ENCODE data around the gene ERAP2.

Gene ERAP2

DNA sequence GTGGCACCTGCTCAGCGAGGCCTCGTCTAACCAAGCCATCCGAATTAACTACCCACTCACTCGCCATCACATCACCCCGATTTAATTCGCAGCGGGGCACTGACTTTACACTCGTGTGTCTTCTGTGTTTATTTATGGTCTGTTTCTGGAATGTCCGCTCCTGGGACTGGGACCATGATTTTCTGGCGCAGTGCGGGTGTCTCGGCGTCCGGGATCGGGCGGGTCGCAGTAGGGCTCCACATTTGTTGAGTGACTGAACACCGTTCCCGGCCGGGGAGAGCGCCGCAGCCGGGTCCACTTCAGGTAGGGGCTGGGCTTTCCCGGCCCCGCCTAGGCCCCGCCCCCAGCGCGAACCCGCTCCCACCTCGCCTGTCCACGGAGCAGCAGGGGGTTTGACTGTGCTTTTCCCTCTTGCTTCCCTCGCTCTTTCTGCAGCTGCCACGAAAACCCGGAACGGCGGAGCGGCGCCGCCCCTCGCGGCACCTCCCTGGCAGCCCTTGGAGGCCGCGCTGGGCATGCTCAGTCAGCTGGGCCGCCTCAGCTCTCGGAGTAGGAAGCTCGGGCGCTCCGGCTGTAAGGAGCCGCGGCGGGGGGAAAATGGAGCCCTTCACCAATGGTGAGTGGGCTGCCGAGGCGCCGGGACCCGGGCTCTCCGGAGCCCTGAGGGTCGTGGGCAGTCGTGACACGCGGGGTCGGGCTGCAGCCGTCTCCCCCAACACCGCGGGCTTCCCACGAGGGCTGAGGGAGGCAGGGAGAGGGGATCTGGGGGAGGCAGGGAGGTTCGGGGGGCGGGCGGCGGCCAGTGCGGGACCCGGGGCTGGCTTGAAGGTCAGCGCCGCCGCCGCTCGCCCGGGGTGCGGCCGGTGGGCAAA lies 59.5 kb downstream of the ERAP2 start, which contains the start of gene LNPEP:
TSS of gene LNPEP (plus strand) at position 522 of the 872 bp plus-strand sequence. CDS start at position 598, 76 bp downstream.
- DNase-seq = peak; percentile 96

DNA sequence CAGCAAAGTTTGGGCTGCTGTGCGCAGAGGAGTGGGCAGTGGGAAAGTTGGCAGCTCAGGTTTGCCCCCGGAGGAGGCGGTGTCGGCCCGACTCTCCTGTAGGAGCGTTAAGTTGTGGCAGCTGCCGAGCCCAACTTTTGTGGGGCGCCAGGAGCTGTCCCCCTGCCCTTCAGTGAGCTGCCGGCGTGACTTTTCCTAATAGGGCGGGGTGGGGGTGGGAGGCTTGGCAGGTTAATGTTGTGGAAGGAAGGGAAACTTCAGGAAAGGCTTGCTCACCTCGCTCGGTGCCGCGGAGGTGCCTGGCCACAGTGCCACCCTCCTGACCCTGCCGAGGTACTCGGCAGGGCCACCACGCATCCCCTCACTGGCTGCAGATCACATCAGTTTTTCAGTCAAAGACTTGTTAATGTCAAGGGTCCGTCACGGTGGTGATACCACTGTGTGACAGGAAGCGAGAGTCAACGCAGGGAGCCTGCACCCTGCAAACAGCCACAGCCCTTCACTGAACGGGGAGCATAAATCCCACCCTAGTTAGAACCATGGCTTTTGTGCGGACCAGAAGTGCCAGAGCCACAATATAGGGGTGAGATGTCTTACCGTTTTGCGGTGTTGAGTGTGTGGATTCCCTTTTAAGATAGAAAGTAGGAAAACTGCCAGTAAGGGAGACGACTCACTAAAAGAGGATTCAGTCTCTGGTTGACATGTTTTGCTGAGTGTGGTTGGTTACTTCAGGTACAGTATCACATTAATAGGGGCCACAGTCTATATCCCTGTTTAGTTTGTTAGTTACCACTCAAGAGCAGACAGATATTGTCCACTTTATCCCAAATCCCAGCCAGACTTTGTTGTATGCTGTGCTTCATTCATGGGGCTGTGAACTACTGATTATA lies 60.4 kb downstream of the ERAP2 start:
- peak; percentile 48 for DNase-seq

DNA sequence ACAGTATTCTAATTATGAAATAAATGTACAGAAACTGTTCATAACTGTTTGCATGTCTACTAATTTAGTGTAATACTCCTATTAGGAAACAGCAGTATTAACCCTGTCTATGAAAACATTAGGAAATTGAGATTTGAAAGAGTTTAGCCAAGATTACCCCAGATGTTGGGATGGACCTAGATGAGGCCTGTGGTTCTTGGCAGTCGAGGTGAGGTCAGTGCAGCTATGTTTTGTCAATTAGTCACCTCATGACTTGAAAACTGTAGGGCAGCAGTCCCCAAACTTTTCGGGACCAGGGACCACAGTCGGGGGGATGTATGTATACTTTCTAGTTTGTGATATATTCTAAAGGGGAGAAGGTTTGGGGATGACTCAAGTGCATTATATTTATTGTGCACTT lies 64.3 kb downstream of the ERAP2 start:
- DNase-seq = no peak

DNA sequence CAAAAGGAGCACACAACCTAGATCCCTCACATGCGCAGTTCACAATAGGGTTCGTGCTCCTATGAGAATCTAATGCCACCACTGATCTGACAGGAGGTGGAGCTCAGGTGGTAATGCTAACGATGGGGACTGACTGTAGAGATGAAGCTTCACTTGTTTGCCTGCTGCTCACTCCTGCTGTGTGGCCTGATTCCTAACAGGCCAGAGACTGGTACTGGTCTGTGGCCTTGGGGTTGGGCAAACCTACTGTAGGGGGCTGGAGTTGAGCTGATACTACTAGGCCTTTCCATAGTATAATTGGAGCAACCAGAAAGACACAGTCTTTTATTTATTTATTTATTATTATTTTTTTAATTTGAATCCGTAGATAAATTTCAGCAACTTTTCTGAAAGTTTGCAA lies 64.8 kb downstream of the ERAP2 start:
- DNase-seq = no peak

DNA sequence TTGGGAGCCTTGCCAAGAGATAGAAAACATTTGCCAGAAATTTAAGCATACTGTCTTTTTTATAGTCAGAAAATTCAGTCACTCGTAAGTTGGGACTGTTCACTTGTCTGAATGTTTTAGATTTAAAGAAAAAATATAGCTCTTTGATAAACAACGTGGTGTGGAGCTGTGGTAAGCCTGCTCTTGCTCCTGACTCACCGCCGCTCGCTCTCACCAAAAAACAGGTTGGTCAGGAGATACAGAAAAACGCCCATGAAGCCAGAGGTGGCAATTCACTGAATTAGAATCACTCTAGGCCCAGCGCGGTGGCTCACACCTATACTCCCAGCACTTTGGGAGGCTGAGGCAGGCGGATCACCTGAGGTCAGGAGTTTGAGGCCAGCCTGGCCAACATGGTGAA lies 65.8 kb downstream of the ERAP2 start:
- DNase-seq = no peak

DNA sequence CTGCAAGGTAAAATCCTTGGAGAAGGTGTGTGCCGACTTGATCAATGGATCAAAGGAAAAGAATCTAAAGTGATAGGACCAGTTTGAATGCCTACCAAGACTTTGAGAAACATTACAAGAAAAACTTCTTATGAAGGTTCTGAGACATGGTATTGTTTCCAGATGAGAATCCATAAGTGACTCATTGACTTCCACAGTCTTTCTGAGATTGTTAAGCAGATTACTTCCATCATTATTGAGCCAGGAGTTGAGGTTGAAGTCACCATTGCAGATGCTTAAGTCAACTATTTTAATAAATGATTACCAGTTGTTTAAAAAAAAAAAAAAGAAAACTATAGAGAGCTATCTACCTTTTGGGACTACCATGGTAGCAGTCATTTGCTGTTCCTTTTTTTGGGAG lies 66.6 kb downstream of the ERAP2 start:
- no peak for DNase-seq

DNA sequence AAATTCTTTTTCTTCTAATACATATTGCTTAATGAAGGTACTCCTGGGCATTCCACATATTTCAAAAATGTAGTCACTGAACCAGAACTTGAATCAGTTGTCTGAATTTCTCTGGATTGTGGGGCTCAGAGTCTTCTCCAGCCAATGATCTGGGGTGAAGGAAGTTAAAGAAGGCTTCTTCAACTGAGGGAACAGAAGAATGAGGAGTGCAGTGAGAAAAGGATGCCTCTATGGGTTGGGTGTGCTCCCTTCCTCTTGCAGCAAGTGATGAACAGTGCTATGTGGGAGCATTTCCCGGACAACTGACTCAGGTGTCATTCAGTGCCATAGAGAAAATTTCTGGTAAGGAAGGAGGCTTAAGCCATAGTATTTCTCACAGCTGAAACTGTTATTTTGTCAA lies 67.5 kb downstream of the ERAP2 start:
- no peak for DNase-seq

DNA sequence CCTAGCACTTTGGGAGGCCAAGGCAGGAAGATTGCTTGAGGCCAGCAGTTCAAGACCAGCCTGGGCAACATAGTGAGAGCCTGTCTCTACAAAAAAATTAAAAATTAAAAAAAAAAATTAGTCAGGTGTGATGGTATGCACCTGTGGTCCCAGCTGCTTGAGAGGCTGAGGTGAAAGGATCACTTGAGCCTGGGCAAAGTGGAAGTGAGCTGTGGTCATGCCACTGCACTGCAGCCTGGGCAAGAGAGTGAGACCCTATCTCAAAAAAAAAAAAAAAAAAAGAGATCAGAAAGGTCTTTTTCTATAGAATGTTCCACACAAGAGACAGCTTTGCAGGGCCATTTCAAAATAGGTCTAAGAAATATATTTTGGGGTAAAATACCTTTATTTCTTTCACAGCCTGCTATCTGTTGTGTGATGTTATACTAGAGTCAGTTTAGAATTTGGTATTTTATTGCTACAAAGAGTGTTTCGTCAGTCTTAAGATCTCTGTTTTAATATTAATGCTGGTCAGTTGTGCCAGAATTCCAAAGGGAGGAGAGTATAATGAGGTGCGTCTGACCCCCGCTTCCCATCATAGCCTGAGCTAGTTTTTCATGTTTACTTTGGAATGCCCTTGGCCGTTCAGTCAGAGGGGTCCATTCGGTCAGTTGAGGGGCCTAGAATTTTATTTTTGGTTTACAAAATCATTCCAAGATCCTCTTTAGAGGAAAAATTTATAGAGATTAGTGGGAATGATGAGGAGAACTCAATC lies 69.0 kb downstream of the ERAP2 start:
- no peak for DNase-seq

DNA sequence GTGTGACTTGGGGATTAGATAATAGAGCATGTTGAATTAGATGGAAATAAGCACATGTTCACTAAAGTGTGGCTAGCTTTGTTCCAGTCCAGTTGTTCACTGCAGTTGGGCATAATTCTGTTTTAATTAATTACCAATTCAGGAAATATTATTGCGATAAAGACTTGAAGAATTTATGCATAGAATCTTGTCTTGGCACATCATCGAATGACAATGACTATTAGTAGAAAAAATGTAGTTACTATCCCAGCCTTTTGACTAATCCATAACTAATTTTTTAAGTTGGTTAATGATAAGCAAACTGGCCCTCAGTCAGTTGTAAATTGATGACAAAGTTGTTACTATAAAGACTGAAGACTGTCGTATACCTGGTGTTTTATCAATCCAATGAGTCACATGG lies 70.1 kb downstream of the ERAP2 start:
- DNase-seq = no peak

DNA sequence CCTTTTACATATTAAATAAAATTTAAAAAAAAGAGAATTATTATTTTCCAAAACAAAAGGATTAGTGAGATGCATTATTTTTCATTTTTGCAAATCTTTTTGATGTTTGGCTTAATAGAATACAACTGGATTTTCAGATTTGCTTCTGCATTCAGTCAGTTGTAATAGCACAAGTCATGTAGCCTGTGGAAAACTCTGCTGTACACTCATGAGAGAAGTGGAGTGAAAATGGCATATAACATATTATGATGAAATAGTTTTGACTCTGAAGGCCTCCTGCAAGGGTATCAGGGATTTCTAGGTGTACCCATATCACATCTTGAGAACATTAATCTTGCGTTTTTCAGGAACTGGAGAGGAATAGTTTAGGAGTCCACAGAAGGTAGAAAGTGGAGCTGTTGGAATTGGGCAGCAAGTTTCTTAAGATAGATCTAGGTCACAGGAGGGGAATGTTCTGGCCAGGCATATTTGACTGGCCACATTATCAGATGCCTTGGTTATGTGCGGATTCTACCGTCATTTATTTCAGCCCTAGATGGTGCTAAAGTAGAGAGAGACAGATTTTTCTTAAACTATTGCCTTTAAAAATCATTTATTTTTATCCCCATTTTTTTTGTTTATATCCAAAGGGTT lies 75.9 kb downstream of the ERAP2 start:
- DNase-seq = no peak

DNA sequence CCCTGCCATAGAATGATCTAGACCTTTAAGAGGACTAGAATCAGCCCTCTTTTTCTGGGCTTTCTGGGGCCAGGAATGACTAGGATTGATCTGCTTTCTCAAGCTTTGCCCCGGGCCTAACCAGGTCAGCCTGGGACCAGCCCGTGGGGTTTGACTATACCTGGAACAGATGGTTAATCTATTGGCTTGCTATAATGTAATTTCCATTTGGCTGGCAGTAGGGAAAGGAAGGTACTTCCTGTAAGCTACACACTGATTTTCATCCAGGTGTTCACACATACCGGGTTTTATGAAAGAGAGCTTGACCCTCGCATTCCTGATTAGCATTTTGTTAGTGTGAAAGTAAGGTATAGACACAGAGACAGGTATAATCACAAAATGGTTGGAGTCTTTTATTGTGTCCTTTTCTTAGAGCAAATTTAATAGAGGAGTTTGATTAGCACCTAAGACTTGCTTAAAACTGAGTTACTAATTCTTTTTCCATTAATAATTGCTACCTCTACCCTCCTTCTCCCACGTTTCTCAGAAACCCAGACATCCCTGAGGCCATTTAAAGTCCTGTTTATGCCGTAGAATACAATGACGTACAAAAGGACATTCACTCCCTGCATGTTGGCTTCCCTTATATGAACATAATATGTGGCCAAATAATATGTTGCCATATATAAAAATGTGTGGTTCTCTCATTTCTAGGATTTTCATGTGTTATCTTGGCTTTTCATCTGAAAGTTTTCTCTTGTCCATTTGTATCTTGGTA lies 76.9 kb downstream of the ERAP2 start:
- no peak for DNase-seq

DNA sequence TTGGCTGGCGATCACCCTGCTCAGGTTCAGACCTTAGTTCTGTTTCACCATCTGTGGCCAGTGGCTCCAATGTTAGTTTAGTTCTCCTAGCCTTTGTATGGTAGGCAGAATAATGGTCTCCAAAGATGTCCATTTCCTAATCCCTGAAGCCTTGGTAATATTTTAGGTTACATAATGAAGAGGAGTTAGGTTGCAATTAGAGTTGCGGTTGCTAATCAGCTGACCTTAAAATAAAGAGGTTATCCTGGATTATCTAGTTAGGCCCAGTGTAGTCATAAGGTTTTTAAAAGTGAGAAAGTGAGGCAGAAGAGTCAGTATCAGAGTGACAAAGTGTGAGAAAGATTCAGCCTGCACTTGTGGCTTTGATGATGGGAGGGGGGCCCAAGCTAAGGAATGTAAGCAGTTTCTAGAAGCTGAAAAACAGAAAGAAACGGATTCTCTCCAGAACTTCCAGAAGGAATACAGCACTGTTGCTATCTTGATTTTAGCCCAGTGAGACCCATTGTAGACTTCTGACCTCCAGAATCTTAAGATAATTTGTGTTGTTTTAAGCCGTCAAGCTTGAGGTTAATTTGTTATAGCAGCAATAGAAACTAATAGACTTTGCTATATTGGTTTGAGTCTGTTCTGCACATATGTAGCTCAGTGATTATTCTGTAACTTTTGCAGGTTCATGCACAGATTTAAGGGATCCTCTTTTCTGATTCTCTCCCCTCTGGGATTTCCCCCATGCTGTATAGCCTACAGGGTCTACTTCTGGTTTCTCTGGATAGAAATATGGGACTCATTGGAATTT lies 81.2 kb downstream of the ERAP2 start:
- DNase-seq = peak; percentile 40

DNA sequence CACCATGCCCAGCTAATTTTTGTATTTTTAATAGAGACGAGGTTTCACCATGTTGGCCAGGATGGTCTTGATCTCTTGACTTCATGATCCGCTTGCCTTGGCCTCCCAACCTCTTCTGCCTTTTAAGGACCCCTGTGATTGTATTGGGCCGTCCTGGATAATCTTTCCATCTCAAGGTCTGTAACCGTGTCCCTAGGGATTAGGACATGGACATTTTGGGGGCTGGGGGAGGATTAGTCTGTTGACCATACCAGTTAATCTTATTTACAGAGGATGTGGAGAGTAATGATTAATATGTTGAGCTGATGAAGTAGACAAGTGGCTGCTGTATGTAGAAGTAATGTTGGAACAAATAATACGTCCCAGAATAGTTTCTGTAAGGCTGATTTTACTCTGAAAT lies 82.7 kb downstream of the ERAP2 start:
- DNase-seq = no peak

DNA sequence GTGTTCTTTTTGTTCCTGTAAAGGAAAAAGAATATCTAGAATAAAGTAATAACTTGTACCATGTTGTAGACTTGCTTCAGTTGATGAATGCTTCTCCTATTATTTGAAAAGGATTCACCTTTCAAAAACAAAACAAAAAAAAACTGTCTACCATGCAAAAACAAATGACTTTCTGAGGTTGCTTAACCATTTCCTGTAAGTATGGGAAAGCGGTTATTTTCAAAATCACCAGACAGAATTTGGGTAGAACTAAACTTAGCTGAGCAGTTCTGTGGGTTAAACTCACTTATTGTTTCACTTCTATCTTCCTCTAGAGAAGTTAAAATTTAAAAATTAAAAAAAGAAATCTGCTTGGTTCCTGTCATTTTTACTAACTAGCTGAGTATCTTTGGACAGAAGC lies 84.8 kb downstream of the ERAP2 start:
- peak; percentile 91 for DNase-seq

DNA sequence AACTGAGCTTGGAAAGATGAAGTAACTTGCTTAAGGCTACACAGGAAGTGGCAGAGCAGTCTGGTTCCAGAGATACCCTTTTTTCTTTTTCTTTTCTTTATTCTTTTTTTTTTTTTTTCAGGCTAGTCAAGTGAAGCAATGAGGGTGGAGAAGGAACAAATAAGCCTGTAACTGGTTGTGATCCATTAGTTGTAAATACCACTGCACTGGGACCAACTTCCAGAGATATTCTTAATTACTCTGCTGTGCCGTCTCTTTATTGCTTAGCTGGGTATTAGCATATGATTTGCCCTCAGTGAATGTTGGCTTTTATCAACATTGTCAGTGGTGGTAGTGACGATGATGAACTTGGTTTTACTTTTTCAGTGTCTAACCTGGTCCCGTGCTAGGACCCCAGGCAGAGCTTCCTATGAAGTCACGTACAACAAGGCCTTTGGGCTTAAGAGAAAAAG lies 86.3 kb downstream of the ERAP2 start:
- DNase-seq = no peak

DNA sequence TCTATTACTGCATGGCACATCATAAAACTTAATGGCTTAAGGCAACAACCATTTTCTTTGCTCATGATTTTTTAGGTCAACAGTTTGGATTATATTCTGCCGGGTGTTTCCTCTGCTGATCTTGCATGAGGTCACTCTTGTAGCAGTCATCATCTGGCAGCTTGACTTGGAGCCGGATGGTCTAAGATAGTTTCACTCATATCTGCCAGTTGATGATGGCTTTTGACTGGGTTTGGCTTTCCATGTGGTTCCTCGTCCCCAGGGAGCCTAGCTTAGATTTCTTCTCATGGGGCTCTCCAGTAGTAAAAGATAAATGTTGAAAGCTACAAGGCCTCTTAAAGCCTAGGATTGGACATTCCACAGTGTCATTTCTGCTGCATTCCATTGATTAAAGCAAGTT lies 87.0 kb downstream of the ERAP2 start:
- DNase-seq = peak; percentile 80

DNA sequence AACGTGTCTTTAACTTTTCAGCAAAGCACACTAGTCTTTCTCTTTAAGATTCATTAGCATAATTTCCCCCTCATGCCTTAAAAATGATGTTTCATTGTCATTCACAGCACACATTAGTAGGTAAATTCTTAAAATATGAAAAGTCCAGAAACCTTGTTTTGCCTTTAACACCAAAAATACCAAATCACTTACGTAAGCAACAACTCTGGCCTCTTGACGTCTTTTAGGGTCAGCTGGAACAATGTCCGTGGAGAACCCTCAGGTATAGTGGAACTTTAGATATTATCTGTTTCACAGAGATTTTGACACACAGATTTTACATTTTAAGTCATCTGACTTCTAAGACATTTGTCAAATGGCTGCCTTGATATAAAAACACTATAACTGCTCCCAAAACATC lies 90.5 kb downstream of the ERAP2 start:
- DNase-seq = no peak

DNA sequence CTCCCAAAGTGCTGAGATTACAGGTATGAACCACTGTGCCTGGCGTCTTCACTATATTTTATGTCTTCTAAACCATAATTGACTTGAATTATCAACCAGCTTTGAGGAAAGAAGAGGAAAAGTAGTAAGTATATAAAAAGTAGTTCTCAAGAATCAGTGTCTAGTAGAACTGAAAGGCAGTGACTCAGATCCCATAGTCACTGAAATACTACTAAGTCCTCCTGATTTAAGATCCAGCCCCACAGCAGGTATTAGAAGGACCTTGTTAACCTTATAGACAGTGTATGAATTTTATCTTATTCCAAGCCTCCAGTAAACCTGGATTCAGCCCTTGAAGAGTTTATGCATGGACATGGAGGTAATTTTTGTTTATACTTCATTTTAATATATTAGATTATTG lies 91.1 kb downstream of the ERAP2 start:
- no peak for DNase-seq

DNA sequence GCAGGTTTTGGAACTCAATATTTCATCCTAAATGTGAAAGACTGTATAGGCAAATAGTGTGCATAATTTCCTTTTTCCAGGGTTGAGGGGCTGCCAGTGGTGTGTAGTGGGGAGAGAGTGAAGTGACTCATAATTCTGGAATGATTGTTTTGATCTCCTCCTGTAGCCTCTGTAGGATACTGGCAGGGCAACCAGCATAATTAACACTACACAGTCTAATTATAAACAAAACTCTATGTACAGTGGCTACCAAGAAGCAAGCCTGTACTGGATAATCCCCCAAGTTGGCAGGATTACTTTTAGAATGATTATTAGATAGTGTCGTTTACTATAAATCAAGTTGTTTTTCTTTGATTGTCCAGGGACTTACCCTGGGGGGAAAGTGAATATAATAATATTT lies 91.8 kb downstream of the ERAP2 start:
- DNase-seq = no peak

DNA sequence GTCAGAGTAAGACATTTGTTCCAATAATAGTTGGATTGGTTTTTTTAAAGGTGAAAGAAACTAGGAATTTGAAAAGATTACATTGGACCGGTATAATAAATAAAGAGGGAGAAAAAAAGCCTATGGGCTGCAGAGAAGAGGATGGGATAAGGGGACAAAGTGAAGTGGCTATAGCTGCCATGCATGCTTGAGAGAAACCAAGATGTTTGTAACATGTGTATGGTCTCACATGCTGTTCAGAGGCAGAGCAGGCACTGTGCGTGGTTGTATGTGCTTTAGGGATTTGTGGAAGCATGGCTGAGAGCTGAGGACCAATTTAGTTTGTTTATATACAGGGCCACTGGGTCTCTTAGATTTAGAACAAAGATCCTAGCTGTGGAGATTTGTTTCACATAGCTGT lies 92.3 kb downstream of the ERAP2 start:
- no peak for DNase-seq

All from inflammatory macrophage treated with lipopolysaccharide for 4 hours (primary cell).